ENCODE measurements around the gene RNASE4. TPM values are rescaled to one million over a fixed set of nuclear protein-coding genes. Genes with fewer than 3 reads are reported as not detected.
A peak's percentile ranks its signal among the peaks of the same experiment; 100 is the strongest.

RNASE4 gene
- total RNA-seq, 1 donor from 2014 or later: 5.6 TPM

DNA sequence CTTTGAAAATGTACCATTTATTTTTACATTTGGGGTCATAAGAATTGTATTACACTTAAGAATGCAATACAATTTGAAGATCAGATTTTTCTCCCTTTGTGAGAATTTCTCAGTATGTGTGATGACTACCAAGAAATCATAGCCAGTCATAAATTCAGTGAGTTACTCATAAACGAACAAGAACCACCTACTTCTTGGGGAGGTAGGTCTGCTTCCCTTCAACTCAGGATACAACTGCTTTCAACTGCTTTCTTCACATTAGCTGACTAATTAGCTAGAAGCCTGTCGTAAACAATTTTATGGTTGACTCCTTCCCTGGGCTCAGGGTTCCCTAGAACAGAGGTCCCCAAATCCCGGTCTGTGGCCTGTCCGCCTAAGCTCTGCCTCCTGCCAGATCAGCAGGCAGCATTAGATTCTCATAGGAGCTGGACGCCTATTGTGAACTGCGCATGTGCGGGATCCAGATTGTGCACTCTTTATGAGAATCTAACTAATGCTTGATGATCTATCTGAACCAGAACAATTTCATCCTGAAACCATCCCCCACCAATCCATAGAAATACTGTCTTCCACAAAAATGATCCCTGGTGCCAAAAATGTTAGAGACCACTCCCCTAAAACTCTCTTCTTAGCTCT, 7.9 kb downstream of the RNASE4 start:
- Histone ChIP-seq H3K27me3 (ENCODE audit: control insufficient read depth, insufficient read depth, low read length) (no peaks in the 10 kb centered on the region), H3K4me3 (ENCODE audit: low read depth, low read length) (no peak overlapping the region), H3K36me3 (ENCODE audit: control insufficient read depth, insufficient read depth, low read length) (no peaks in the 10 kb centered on the region)
- DNase-seq (ENCODE audit: low read depth): no peak
- TF ChIP-seq, protein P1, sequence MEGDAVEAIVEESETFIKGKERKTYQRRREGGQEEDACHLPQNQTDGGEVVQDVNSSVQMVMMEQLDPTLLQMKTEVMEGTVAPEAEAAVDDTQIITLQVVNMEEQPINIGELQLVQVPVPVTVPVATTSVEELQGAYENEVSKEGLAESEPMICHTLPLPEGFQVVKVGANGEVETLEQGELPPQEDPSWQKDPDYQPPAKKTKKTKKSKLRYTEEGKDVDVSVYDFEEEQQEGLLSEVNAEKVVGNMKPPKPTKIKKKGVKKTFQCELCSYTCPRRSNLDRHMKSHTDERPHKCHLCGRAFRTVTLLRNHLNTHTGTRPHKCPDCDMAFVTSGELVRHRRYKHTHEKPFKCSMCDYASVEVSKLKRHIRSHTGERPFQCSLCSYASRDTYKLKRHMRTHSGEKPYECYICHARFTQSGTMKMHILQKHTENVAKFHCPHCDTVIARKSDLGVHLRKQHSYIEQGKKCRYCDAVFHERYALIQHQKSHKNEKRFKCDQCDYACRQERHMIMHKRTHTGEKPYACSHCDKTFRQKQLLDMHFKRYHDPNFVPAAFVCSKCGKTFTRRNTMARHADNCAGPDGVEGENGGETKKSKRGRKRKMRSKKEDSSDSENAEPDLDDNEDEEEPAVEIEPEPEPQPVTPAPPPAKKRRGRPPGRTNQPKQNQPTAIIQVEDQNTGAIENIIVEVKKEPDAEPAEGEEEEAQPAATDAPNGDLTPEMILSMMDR (IDR thresholded peaks at IDR 0.05; ENCODE audit: insufficient read depth, low read length, poor library complexity, severe bottlenecking): no peak

DNA sequence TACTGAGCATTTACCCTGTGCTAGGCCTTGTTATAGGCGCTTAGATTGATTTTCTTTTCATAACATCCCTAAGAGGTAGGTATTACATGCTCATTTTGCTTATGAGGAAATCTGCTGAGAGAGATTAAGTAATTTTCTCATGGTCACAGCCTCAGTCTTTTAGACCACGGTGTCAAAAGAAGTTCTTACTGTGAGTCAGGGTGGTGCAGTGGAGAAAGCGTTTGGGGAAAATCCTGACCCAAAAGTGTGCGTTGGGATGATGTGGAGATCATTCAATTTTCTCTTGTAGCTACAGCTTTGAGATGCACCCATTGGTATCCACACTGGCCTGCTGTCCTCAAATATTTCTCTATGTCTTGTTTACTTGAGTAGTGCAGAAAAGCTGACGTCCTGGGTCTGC, 12.4 kb downstream of the RNASE4 start:
- no peak for DNase-seq (ENCODE audit: low read depth)
- TF ChIP-seq, protein P1 (IDR thresholded peaks at IDR 0.05; ENCODE audit: insufficient read depth, low read length, poor library complexity, severe bottlenecking): no peak
- H3K36me3 ChIP-seq (ENCODE audit: control insufficient read depth, insufficient read depth, low read length): no peaks in the 10 kb centered on the region
- no peak overlapping the region for H3K4me3 ChIP-seq (ENCODE audit: low read depth, low read length)
- no peaks in the 10 kb centered on the region for H3K27me3 ChIP-seq (ENCODE audit: control insufficient read depth, insufficient read depth, low read length)

DNA sequence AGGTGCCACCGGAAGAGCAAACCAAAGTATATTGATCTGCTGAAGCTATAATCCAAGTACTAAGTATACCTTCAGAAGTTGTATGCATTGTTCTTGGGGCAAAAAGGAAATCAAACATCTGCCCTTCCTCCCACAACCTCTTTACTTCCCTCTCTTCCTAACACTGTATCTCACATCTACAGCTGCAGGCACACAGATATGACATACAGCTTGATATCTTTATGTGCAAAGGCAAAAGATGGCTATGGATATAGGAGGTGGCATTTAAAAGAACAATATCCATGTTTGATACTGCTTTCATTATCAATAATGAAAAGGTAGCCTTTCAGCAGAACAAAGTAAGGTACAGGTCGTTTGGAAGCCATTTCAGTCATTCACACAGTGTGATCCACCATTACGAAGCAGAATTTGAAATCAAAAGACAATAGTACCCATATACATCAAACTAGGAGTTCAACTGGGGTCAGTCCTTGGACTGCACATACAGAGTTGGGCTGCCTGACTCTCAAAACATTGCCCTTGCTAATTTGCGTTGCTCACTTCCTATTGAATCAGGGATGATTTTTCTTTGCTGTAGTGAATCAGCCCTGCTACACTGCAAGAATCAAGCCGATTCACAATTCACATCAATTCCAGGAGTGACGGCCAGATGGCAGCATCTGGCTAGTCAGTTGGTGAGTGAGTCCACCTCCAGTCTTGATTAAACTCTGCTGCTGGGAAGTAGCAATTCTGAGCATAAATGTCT, 13.1 kb downstream of the RNASE4 start:
- DNase-seq (ENCODE audit: low read depth): no peak
- no peaks in the 10 kb centered on the region for H3K27me3 ChIP-seq (ENCODE audit: control insufficient read depth, insufficient read depth, low read length)

DNA sequence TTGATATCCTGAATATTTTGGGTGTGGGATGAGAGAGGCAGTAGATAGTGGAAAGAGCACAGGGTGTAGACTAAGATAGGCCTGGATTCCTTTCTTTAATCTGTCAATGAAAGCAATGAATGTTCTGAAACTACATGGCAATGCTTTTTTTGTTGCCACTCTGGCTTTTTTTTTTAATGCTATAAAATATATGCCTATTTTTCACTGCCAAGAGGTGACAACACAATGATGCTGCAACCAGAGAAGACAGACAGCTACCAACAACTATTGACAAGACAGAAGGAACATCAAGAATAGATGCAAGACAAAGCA, 13.6 kb downstream of the RNASE4 start:
- Histone ChIP-seq H3K36me3 (ENCODE audit: control insufficient read depth, insufficient read depth, low read length) (no peaks in the 10 kb centered on the region), H3K27me3 (ENCODE audit: control insufficient read depth, insufficient read depth, low read length) (no peaks in the 10 kb centered on the region), H3K4me3 (ENCODE audit: low read depth, low read length) (no peak overlapping the region)
- no peak for DNase-seq (ENCODE audit: low read depth)
- TF ChIP-seq, protein P1 (IDR thresholded peaks at IDR 0.05; ENCODE audit: insufficient read depth, low read length, poor library complexity, severe bottlenecking): no peak

More for the DNA sequence above, 13.1 kb downstream of the RNASE4 start:
- no peak overlapping the region for H3K4me3 ChIP-seq (ENCODE audit: low read depth, low read length)
- no peaks in the 10 kb centered on the region for H3K36me3 ChIP-seq (ENCODE audit: control insufficient read depth, insufficient read depth, low read length)
- TF ChIP-seq, protein P1 (IDR thresholded peaks at IDR 0.05; ENCODE audit: insufficient read depth, low read length, poor library complexity, severe bottlenecking): peak; percentile 79

DNA sequence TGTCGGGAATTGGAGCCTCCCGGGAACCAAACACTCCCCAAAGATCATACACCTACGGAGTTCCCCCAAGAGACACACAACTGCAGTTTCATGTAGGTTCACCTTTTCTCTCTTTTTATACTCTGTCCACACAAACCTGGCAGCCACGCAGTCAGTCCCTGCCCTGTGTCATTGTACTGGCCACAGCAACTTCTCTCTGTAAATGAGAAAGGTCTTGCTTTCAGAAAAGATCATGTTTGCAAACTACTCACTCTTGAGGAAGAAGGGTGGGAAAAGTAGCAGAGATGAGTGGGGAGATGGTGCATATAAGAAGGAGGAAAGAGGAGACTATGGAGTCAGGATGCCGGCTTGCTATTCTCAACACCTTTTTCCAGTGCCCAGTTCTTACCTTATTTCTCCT, 14.6 kb downstream of the RNASE4 start:
- DNase-seq (ENCODE audit: low read depth): no peak
- TF ChIP-seq, protein P1 (IDR thresholded peaks at IDR 0.05; ENCODE audit: insufficient read depth, low read length, poor library complexity, severe bottlenecking): no peak
- Histone ChIP-seq H3K27me3 (ENCODE audit: control insufficient read depth, insufficient read depth, low read length) (no peaks in the 10 kb centered on the region), H3K4me3 (ENCODE audit: low read depth, low read length) (no peak overlapping the region), H3K36me3 (ENCODE audit: control insufficient read depth, insufficient read depth, low read length) (no peaks in the 10 kb centered on the region)
